ENCODE measurements around the gene CLSTN2.

DNA sequence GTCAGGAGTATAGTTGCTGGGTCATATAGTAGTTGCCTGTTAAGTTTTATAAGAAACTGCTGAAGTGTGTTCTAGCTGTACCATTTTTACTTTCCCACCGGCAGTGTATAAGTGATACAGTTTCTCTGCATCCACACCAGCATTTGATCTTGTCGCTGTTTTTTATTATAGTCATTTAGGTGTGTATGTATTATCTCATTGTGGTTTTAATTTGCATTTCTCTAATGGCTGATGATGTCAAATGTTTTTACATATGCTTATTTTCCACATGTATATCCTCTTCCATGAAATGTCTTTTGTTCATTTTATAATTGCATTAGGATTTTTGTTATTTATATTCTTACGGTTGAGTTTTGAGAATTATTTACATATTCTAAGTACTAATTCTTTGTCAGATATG lies 254.3 kb downstream of the CLSTN2 start:
- TF ChIP-seq EP300 (IDR thresholded peaks at IDR 0.05) = no peak
- TF ChIP-seq, protein P1, sequence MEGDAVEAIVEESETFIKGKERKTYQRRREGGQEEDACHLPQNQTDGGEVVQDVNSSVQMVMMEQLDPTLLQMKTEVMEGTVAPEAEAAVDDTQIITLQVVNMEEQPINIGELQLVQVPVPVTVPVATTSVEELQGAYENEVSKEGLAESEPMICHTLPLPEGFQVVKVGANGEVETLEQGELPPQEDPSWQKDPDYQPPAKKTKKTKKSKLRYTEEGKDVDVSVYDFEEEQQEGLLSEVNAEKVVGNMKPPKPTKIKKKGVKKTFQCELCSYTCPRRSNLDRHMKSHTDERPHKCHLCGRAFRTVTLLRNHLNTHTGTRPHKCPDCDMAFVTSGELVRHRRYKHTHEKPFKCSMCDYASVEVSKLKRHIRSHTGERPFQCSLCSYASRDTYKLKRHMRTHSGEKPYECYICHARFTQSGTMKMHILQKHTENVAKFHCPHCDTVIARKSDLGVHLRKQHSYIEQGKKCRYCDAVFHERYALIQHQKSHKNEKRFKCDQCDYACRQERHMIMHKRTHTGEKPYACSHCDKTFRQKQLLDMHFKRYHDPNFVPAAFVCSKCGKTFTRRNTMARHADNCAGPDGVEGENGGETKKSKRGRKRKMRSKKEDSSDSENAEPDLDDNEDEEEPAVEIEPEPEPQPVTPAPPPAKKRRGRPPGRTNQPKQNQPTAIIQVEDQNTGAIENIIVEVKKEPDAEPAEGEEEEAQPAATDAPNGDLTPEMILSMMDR (IDR thresholded peaks at IDR 0.05) = no peak

Data from tibial nerve (tissue), 4 donors.